KOPT-K1 (cell line): ENCODE results near the gene TRPM2.

Experiments
- H3K27ac ChIP-seq: fragments of 200-600 bp; sonication (generic); 2 replicates; pipeline ENCODE4 v1.5.1; 2016; ENCODE audit warnings: antibody characterized with exemption, mild to moderate bottlenecking, low read depth, low read length; ENCODE audit not compliant: poor library complexity, severe bottlenecking
- H3K36me3 ChIP-seq: fragments of 200-600 bp; sonication (generic); 2 replicates; pipeline ENCODE4 v1.5.1; 2017; ENCODE audit warnings: antibody characterized with exemption, mild to moderate bottlenecking, low read length, moderate library complexity; ENCODE audit not compliant: insufficient read depth
- H3K9me3 ChIP-seq: fragments of 200-600 bp; sonication (generic); 2 replicates; pipeline ENCODE4 v1.5.1; 2017; ENCODE audit warnings: antibody characterized with exemption, low read length, mild to moderate bottlenecking; ENCODE audit not compliant: insufficient read depth, poor library complexity, severe bottlenecking

TRPM2 gene

GRCh38 chr21:44423312-44423821 is 69.9 kb downstream of the TRPM2 start:
- H3K27ac ChIP-seq, result no peak overlapping the region
- peaks cover 70% of the 10 kb centered on the region for H3K36me3 ChIP-seq
- H3K9me3 ChIP-seq, result peaks cover 20% of the 10 kb centered on the region

DNA sequence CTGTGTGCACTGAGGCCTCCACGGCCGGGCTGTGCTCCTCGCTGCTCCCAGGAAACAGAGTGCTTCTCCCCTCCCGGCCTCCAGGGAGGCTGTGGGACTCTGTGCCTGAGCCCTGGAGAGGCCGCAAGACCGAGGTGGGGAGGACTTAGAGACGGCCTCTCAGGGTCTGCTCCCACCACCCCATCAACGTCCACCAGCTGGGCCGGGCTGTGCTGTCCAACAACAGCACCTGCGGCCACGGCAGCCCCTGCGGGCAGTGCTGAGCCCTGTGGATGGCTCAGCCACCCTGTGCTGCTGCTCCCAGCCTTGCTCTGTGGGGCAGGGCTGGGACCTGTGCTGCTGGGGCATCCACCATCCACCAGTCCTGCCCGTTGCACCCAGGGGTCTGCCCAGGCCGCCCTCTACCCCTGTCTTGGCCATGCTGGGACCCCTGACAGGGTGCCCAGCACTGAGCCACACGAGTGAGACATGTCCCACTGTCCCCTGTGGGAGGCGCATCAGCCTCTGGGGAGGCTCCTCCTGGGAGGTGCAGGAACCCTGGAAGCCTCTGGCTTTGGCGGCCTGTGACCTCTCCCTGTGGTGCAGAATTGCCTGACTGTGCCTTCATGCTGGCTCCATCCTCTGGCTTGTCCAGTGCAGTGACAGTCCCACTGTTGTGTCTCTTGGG is 70.7 kb downstream of the TRPM2 start:
- Histone ChIP-seq H3K9me3 (peaks cover 22% of the 10 kb centered on the region), H3K27ac (no peak overlapping the region), H3K36me3 (peaks cover 63% of the 10 kb centered on the region; the same call in 1 of the 2 replicates)

DNA sequence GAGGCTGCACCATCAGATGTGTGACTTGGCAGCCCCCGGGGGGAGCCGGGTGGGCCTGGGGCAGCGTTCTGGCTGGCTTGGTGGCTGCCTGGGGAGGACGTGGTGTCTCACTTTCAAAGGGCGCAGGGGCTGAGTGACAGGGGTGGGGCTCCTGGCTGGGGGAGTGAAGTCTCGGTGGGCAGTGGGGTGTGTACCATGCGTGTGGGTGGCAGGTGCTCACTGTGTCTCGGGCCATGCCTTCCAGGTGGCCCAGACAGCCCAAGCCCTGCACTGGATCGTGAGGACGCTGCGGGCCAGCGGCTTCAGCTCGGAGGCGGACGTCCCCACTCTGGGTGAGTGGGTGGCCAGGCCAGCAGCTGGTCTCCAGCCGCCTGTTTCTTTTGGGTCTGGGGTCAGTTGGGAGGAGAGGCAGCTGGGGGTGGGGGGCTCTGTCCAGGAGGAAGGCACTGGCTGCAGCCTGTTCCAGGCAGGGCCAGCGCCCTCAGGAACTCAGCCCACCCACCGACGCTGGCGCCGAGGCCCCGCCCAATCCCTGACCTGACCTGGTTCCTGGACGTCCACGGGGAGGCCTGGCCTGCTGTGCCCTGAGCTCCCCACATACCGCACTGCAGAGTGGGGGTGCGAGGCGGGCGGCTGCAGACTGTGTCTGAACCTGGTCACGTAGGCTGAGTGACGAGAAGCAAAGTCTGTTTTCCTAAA is 71.3 kb downstream of the TRPM2 start:
- peaks cover 56% of the 10 kb centered on the region; the same call in 1 of the 2 replicates for H3K36me3 ChIP-seq
- peaks cover 19% of the 10 kb centered on the region for H3K9me3 ChIP-seq
- H3K27ac ChIP-seq, result no peak overlapping the region

DNA sequence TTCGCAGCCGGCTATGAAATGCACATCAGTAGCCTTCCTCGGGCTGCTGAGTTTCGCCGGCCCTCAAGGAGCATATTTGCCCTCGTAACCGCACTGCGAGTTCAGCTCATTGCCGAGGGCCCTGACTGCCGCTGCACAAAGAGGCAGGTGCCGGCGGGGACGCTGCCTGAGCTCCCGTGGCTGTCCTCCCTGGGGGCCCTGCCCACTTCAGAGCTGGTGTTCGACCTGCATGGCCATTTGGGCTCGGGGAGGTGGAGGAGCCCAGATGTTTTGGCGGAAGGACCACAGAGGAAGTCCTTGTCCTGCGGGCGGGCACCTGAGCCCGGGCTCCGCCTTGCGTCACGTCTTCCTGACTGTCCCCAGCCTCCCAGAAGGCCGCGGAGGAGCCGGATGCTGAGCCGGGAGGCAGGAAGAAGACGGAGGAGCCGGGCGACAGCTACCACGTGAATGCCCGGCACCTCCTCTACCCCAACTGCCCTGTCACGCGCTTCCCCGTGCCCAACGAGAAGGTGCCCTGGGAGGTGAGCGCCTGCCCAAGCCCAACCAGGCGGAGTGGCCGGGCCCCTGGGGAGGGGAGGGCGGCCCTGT is 72.0 kb downstream of the TRPM2 start:
- peaks cover 50% of the 10 kb centered on the region; the same call in 1 of the 2 replicates for H3K36me3 ChIP-seq
- peaks cover 23% of the 10 kb centered on the region for H3K9me3 ChIP-seq
- no peak overlapping the region for H3K27ac ChIP-seq

DNA sequence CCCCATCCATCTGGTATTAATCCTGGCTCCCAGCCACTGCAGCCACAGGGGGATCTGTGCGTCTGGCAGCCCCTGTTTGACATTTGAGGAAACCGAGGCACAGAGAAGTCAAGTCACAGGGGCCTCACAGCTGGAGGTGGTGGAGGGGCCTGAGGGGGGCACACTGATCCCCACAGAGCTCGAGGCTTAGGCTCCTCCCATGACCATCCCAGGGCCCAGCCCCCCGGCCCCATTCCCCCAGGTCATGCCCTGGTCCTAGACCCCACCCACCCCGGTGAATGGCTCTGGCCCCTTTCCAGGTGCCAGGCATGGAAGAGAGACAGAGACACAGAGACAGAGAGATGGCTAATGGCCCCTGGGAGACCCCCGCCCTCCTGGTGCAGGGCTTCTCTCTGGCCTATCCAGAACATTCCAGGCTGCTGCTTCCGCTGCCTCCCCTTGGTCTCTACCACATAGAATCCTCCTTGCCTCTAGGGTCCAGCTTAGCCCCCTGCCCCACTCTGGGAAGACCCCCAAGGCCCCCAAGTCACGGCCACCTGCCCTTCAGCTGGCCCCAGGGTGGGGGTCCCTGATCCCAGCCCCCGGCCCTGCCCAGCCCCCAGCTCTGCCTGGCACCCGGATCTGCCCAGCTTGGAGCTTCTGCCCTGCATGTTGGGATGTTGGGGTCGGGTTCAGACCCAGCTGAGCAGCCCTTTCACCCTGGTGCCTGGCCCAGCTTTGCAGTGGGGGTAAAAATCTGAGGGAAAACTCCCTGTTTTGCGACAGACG is 72.7 kb downstream of the TRPM2 start:
- Histone ChIP-seq H3K27ac (no peak overlapping the region), H3K36me3 (peaks cover 43% of the 10 kb centered on the region; the same call in 1 of the 2 replicates), H3K9me3 (peaks cover 23% of the 10 kb centered on the region)

DNA sequence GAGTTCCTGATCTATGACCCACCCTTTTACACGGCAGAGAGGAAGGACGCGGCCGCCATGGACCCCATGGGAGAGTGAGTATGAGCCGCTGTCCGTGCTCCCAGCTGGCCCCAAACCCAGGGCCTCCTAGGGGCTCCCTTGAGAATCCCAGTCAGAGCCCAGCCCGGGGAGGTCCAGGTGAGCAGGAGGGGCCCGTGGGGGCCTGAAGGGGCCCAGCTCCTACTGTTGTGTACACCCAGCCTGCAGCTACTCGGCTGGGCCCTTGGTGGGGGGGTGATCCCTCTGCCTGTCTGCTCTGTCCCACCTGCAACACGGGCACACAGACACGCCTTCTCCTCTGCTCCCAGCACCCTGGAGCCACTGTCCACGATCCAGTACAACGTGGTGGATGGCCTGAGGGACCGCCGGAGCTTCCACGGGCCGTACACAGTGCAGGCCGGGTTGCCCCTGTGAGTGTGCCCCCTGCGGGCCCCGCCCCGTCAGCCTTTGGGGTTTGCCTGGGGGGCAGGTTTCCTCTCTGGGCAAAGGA is 73.3 kb downstream of the TRPM2 start:
- Histone ChIP-seq H3K27ac (no peak overlapping the region), H3K36me3 (peaks cover 42% of the 10 kb centered on the region; the same call in 1 of the 2 replicates), H3K9me3 (peaks cover 23% of the 10 kb centered on the region)

- no peak overlapping the region for H3K27ac ChIP-seq
- peaks cover 23% of the 10 kb centered on the region for H3K9me3 ChIP-seq
- peaks cover 45% of the 10 kb centered on the region; the same call in 1 of the 2 replicates for H3K36me3 ChIP-seq
Measured at GRCh38 chr21:44427241-44428120, 74.1 kb downstream of the TRPM2 start.

GRCh38 chr21:44428281-44428960 is 75.0 kb downstream of the TRPM2 start:
- H3K9me3 ChIP-seq, result peaks cover 23% of the 10 kb centered on the region
- no peak overlapping the region for H3K27ac ChIP-seq
- peaks cover 44% of the 10 kb centered on the region; the same call in 1 of the 2 replicates for H3K36me3 ChIP-seq

DNA sequence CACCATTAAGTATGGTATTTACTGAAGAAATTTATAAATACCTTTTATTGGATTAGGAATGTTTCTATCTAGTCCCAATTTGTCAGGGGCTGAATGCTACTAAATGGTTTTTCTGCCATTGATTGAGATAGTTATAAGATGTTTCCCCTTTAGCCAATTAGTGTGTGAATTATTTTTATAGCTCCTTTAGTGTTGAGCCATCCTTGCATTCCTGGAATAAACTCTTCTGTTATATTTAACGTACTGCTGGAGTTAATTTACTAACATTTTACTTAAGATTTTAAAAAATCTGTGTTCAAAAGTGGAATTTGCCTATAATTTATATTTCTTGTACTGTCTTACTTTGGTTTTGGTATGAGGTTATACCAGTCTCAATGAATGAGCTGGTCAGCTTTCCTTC is 76.5 kb downstream of the TRPM2 start:
- Histone ChIP-seq H3K36me3 (peaks cover 44% of the 10 kb centered on the region; the same call in 1 of the 2 replicates), H3K27ac (no peak overlapping the region), H3K9me3 (peaks cover 23% of the 10 kb centered on the region)

DNA sequence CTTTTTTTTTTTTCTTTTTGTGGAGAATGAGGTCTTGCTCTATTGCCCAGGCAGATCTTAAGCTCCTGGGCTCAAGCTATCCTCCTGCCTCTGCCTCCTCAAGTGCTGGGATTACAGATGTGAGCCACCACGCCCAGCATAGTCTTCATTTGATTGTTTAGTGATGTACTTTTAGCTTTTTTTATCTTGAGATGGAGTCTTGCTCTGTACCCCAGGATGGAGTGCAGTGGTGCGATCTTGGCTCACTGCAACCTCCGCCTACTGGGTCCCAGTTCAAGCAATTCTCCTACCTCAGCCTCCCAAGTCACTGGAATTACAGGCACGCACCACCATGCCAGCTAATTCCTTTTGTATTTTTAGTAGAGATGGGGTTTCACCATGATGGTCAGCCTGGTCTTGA is 77.9 kb downstream of the TRPM2 start:
- Histone ChIP-seq H3K36me3 (peaks cover 53% of the 10 kb centered on the region; the same call in 1 of the 2 replicates), H3K9me3 (peaks cover 23% of the 10 kb centered on the region)

DNA sequence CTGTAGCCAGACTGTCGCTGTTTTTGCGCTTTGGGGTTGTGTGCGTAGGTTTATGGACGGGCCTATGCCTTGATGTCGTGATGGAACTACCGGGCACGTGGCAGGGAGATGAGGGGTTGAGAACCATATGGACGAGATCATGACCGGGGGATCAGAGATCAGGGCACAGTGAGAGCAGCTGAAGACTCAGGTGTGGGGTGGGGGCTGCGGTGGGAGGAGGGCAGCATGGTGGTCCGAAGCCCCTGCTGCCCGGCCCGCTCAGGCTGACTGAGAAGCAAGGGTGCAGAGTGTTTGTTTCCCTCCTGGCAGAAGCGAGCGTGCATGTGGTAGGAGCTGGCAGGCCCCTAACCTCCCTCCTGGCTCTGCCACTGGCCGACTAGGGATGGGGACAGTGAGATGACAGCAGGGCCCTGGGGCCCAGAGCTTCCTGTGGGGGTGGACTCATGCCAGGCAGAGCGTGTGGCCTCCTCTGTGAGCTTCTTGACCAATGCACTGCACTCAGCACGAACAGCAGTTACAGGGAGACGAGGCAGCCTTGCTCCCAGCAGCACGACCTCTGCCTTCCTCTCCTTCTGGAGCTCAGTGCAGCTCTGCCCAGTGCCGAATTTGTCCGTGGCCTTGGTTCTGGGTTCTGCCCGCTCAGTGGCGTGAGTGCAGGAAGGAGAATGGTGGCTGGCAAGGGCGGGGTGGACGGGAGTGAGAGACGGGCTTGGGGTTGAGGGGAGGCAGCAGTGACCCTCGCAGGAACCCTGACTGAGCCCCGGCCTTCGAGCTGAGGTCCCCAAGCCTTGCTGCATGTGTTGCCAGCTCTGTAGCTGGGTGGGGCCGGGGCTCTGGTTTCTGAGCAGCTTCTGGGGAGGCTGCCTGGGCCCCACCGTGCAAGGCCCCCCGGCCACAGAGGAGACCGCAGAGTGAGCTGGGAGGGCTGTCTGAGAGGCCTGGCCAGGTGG is 79.7 kb downstream of the TRPM2 start:
- peaks cover 52% of the 10 kb centered on the region; the same call in 1 of the 2 replicates for H3K36me3 ChIP-seq

More for the DNA sequence above, 77.9 kb downstream of the TRPM2 start:
- no peak overlapping the region for H3K27ac ChIP-seq

DNA sequence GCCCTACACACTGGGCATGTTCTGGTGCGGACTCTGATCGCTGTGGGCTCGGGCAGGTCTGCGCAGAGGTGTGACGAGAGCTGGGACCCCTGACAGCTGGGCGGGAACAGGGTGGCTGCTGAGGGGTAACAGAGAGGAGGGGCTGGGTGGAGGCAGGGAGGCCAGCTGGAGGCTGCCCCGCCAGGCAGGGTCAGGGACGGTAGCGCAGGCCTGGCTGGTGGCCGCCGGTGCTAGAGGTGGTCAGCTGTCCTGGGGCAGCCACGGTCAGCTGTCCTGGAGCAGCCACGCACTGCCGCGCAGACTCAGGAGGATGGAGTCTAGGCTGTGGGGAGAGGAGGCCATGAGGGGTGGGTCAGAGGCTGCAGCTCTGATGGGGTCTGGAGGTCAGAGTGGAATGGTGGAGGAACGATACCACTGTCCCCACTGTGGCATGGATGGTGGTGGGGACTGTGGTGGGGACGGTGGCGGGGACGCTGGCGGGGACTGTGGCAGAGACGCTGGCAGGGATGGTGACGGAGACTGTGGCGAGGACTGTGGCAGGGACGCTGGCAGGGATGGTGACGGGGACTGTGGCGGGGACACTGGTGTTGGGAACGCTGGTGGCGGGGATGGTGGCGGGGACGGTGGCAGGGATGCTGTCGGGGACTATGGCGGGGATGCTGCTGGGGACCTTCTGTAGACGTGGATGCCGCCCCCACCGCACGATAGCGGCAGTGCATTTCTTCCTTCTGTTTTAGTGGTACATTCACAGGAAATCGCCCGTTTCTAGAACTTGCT is 80.6 kb downstream of the TRPM2 start:
- H3K36me3 ChIP-seq, result peaks cover 54% of the 10 kb centered on the region; the same call in 1 of the 2 replicates
- peaks cover 6% of the 10 kb centered on the region for H3K9me3 ChIP-seq
- H3K27ac ChIP-seq, result no peak overlapping the region

More for the DNA sequence above, 79.7 kb downstream of the TRPM2 start:
- Histone ChIP-seq H3K27ac (no peak overlapping the region), H3K9me3 (peaks cover 14% of the 10 kb centered on the region)
